Measurements from ENCODE around the gene TSR3. TPM values are rescaled to one million over a fixed set of nuclear protein-coding genes. Genes with fewer than 3 reads are reported as not detected.

Gene TSR3
- total RNA-seq, 1 donor from 2014 or later = 39.5 TPM

GRCh38 chr16:1327619-1327947, 24.1 kb downstream of the TSR3 start:
- DNase-seq (ENCODE audit: low spot score in 2 of 2) (no peak), FAIRE-seq (no peak)

GRCh38 chr16:1326946-1327618, 24.6 kb downstream of the TSR3 start:
- FAIRE-seq = no peak

GRCh38 chr16:1326391-1326790, 25.3 kb downstream of the TSR3 start:
- FAIRE-seq (no peak), DNase-seq (ENCODE audit: low spot score in 2 of 2) (no peak)

More at GRCh38 chr16:1326946-1327618, 24.6 kb downstream of the TSR3 start:
- DNase-seq (ENCODE audit: low spot score in 2 of 2) = no peak

GRCh38 chr16:1325673-1326371, 25.9 kb downstream of the TSR3 start:
- no peak for FAIRE-seq

GRCh38 chr16:1325261-1325660, 26.4 kb downstream of the TSR3 start:
- DNase-seq (ENCODE audit: low spot score in 2 of 2) = no peak
- FAIRE-seq = no peak

More at GRCh38 chr16:1325673-1326371, 25.9 kb downstream of the TSR3 start:
- DNase-seq (ENCODE audit: low spot score in 2 of 2) = no peak

- DNase-seq (ENCODE audit: low spot score in 2 of 2) (no peak), FAIRE-seq (no peak)
These were observed 27.3 kb downstream of the TSR3 start for GRCh38 chr16:1324286-1324826.

DNA sequence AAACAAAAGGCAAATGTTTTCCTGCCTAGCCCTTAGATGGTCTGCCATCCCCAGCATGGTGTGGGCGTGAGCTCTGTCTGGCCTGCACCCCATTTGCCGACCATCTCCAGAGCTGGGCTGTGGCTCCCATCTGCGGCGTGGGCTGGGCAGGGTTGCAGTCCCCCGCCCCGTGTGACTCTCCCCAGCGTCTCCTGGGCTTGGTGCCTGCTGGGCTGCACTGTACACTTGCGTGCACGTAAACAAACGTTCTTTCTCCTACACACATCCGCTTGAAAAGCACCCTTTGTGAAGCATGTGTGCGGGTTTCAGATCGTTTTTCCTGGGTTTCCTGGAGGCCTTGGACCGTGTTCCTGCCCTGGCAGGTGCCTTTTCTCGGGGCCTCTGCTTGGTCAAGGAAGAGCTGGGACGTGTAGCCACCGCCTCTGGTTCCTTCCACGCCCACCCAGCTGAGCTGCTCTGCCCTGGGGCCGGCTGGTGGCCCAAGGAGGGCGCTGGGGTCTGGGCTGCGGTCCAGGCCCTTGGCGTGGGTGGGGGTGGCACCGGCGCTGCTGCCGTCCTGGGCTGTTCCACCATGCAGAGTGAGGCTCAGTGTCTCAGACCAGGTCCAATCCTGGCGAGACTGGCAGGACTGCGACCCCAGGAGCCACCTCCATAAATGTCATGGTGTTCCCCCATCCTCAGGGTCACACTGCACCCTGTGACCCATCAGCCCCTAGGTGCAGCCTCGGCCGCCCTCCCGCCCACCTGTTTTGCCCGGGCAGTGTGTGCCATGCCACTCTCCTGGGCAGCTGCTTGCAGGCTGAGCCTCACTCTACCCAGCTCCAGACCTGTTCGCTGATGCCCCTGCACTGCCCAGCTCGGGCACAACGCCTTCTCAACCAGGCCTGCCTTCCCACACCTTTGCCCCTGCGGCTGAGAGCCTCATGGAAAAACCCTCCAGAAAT, 28.1 kb downstream of the TSR3 start:
- DNase-seq (ENCODE audit: low spot score in 2 of 2) = peak; percentile 75 to 78
- no peak for FAIRE-seq

DNA sequence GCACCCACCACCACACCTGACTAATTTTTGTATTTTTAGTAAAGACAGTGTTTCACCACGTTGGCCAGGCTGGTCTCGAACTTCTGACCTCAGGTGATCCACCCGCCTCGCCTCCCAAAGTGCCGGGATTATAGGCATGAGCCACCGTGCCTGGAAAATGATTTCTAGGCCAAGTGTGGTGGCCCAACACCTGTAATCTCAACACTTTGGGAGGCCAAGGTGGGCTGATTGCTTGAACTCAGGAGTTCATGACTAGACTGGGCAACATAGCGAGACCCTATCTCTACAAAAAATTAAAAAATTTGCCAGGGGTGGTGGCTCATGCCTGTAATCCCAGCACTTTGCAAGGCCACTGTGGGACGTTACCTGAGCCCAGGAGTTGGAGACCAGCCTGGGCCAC, 29.3 kb downstream of the TSR3 start:
- DNase-seq (ENCODE audit: low spot score in 2 of 2) (no peak), FAIRE-seq (no peak)

DNA sequence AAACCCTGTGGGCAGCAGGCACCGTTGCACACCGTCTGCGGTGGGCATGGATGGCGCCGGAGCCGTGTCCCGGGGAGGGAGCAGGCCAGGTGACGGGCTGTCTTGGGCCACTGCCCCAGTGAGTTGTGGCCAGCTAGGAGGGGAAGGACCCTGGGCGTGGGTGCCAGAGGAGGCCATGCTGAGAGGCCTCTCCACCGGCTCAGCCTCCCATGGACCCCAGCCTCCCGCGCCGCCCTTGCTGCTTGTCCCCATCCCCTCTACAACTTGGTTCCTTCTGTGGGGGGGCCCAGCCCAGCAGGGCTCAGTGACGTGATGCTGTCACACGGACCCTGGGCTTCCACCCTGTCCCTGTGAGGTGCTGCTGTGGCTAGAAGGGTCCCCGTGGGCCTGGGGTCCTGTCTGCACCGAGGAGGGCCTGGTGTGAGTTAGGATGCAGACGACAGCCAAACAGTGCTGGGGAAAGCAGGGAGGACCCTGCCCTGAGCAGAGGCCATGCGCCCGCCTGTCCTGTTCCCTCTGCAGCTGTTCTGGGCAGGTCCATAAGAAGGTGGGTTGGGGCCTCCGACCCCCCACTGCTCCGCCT, 30.9 kb downstream of the TSR3 start:
- no peak for FAIRE-seq
- DNase-seq (ENCODE audit: low spot score in 2 of 2) = no peak

GRCh38 chr16:1320097-1320496, 31.6 kb downstream of the TSR3 start:
- DNase-seq (ENCODE audit: low spot score in 2 of 2) (no peak), FAIRE-seq (no peak)

- no peak for FAIRE-seq
- no peak for DNase-seq (ENCODE audit: low spot score in 2 of 2)
These were observed 32.6 kb downstream of the TSR3 start for GRCh38 chr16:1319041-1319440.

GRCh38 chr16:1318268-1318545, 33.5 kb downstream of the TSR3 start:
- DNase-seq (ENCODE audit: low spot score in 2 of 2) (no peak), FAIRE-seq (no peak)

DNA sequence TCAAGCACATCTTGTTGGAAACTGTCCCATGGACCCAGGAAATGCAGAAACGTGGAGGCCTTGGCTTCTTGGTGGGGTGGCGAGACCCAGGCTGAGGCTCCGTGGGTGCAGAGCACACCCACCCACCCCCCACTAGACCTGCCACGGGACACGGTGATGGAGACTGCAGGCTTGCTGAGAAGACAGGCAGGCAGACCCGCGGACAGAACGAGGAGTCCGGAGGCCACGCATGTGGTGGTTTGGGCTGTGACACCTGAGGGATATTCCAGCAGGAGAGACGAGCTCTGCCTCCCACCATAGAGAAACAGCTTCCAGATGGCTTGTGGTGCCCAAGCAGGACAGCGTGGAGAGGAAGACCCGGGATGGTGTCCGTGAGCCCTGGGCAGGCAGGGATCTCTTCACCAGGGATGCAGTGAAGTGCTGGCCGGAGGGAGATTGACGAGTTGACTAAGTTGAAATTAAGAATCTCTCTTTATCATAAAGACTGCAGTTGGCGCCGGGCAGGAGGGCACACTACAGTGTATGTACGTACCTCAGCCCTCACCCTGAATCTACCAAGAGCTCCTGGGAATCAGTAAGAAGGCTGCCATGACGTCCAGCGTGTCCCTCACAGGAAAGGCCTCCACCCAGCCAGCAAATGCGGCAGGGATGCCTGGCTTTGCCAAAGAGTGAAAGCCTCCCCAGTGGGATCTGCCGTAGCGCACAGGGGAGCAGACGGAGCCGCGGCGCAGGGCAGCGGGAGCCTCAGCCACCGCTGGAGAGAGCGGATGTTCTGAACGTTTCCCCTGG, 34.0 kb downstream of the TSR3 start:
- DNase-seq (ENCODE audit: low spot score in 2 of 2) = no peak
- no peak for FAIRE-seq

GRCh38 chr16:1316033-1316405, 35.7 kb downstream of the TSR3 start:
- FAIRE-seq (no peak), DNase-seq (ENCODE audit: low spot score in 2 of 2) (no peak)

GRCh38 chr16:1315081-1316032, 36.3 kb downstream of the TSR3 start:
- DNase-seq (ENCODE audit: low spot score in 2 of 2) (no peak), FAIRE-seq (no peak)

GRCh38 chr16:1314399-1315068, 37.1 kb downstream of the TSR3 start:
- DNase-seq (ENCODE audit: low spot score in 2 of 2) = no peak
- FAIRE-seq = no peak

GRCh38 chr16:1313721-1314369, 37.8 kb downstream of the TSR3 start:
- FAIRE-seq (no peak), DNase-seq (ENCODE audit: low spot score in 2 of 2) (no peak)

- DNase-seq (ENCODE audit: low spot score in 2 of 2) (no peak), FAIRE-seq (no peak)
These were observed 38.8 kb downstream of the TSR3 start for GRCh38 chr16:1312903-1313302.
